Ishikawa (cell line): ENCODE results near the gene GRM5.

Source experiments
- CEBPB ChIP-seq: IDR thresholded peaks from 2 replicates; pipeline ENCODE4 v1.6.1; 2012
- CREB1 ChIP-seq: IDR thresholded peaks from 2 replicates; pipeline ENCODE4 v1.6.1; 2012; ENCODE audit warnings: low read depth
- EGR1 ChIP-seq: IDR thresholded peaks from 2 replicates; pipeline ENCODE4 v1.6.1; 2012
- EP300 ChIP-seq: IDR thresholded peaks from 2 replicates; pipeline ENCODE4 v1.6.1; 2012; ENCODE audit warnings: borderline replicate concordance
- FOXM1 ChIP-seq: IDR thresholded peaks from 2 replicates; pipeline ENCODE4 v1.6.1; 2012; ENCODE audit warnings: low read depth, borderline replicate concordance
- NFIC ChIP-seq: IDR thresholded peaks from 2 replicates; pipeline ENCODE4 v1.6.1; 2012
- RAD21 ChIP-seq: IDR thresholded peaks from 2 replicates; pipeline ENCODE4 v1.6.1; 2012; ENCODE audit warnings: low read depth
- REST ChIP-seq: IDR thresholded peaks from 2 replicates; pipeline ENCODE4 v1.6.1; 2012; ENCODE audit warnings: low read depth, mild to moderate bottlenecking
- TCF12 ChIP-seq: IDR thresholded peaks from 2 replicates; pipeline ENCODE4 v1.6.1; 2012; ENCODE audit warnings: low read depth
- YY1 ChIP-seq: IDR thresholded peaks from 2 replicates; pipeline ENCODE4 v1.6.1; 2012; ENCODE audit warnings: low read depth
- ZBTB7A ChIP-seq: IDR thresholded peaks from 2 replicates; pipeline ENCODE4 v1.6.1; 2012; ENCODE audit warnings: low read depth
- TF ChIP-seq, protein P1 (sequence below): IDR thresholded peaks from 2 replicates; pipeline ENCODE4 v1.6.1; 2012

DNA sequence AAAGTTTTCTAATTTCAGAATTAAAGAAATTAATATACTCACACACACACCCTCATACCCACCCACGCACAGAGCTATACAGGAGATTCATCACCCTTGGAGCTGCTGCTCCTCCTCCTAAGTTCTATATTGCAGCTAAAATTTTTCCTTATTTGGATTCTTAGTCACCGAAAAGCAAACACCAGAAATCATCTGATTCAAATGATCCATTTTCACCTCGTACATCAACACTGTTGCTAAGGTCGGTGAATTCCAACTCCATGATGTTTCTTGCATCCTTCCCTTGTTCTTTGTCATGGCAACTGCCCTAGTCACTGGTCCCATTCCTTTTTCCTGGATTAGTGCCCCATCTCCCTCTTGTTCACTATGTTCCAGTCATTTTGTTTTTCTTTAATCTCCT, 286.2 kb downstream of the GRM5 start:
- TF ChIP-seq FOXM1 (no peak), YY1 (no peak), EP300 (no peak), RAD21 (no peak), EGR1 (no peak), REST (no peak), NFIC (no peak), TCF12 (no peak), CREB1 (no peak), CEBPB (no peak), ZBTB7A (no peak)
- TF ChIP-seq, protein P1, sequence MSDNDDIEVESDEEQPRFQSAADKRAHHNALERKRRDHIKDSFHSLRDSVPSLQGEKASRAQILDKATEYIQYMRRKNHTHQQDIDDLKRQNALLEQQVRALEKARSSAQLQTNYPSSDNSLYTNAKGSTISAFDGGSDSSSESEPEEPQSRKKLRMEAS: no peak
